Right renal cortex interstitium (tissue), 3 donors: ENCODE data around the gene EFCAB6. TPM values are rescaled to one million over a fixed set of nuclear protein-coding genes. Genes with fewer than 3 reads are reported as not detected.

Experiments used
- DNase-seq, 3 donors: peaks; one replicate each; pipeline ENCODE4 v3.0.0-alpha.2; 2013; ENCODE audit warnings: low read depth in 3 of 3, low spot score in 2 of 3
- polyA plus RNA-seq, 3 donors: library from polyadenylated mRNA; unstranded; fragments of 120-200 nt; gene quantifications; one replicate each; pipeline ENCODE4 v1.2.1, GENCODE V29; 2013; ENCODE audit not compliant: insufficient read length in 3 of 3

Gene EFCAB6
- polyA plus RNA-seq, 3 donors: 5.1 to 5.6 (median 5.6) TPM

DNA sequence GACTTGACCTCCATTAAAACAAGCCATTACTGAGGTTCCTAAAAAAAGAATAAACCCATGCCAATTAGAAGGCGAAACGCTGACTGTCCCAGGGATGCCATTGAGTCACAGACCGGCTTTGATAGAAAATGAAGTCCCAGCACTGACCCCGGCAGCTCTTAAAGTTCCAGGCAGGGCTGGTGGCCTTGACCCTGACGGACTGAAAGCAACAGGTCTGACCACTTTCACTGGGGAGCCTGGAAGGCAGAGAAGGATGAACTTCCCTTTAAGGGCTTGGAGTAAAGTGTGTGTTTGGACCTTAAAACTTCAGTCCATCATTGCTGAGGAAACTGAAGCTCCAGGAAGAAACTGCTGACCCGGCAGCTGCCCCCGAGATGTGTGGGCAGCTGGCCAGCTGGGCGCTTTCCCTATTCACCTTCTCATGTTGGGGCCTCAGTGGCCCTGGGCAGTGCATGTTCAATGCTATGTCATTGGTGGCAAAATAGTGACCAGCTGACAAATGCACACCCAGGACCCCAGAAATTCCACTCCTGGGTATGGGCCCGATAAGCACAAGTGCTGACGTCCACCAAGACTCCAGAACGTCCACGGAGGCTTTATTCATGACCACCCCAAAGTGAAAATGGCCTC lies 18.9 kb upstream of the EFCAB6 start:
- no peak for DNase-seq

DNA sequence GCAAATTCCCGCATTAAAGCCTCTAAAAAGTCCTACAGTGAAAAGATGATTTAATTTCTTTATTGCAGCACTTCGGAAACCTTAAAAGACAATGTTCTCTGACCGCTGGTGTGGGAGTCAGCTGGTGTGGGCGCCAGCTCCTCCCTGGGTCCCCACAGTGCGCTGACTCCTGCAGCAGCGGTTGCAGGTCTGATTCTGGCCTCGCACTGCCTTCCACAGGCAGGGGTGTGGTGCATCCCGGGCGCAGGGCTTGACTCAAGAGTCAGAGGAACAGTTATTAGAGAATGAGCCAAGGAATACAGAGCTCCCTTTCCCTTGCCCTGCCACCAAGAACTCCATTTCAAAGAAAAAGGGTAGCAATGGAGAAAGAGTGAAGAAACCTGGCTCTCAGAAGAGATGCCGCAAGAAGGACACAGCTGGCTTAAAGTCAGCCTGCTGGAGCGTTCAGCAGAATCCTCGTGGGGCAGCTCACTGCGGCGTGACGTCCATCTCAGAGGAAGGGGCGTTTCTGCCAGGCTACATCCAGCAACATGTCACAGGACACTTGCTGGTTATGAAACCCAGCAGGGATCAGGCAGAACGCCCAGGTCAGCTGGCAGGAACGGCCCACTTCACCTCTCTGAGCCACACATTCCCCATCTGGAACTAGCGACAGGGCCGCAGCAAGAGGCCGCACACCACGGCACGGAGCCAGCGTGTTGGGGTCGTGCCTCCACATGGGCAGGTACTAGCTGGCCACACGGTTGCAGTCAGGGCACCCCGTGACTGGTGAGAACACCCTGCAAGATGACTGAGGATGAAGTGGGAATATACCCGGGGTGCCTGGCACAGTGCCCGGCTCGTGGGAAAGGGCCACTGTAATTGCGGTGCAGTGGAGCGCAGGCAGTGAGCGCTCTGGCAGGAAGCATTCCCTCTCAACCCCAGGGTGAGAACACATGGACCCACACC lies 18.1 kb upstream of the EFCAB6 start:
- no peak for DNase-seq

DNA sequence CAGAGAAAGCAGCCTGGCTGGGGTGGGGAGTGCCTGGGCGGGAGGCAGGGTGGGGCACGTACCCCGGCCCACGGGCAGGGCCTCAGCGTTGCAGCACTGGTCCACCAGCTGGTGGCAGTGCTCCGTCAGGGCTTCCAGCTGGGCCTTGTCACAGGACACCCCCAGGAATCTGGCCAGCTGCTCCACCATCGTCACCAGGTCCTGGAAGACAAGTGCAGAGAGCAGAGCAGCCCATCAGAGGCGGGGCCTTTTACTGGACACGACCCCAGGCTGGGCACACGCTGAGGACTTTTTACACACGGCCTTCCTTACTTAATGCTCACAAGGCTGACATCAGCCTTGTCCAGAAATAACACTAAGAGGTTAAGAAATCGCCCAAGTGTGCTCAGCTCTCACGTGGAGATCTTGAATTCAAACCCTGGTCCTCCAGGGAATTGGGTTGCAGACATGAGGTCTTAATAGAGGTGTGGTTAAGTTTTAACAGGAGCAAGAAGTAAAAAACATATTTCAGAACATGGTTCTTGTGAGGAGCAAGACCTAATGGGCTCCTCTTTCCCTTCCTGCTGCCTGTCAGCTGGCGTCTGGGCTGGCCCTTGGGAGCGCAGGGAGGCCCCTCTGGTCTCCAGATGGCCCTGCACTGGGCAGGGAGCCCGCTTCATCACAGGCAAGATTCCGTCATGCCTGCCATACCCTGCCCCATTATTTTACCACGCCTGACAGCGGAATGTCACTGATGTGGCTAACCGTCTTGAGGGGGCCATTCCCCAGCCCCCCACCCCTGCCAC lies 17.1 kb upstream of the EFCAB6 start:
- DNase-seq: no peak

DNA sequence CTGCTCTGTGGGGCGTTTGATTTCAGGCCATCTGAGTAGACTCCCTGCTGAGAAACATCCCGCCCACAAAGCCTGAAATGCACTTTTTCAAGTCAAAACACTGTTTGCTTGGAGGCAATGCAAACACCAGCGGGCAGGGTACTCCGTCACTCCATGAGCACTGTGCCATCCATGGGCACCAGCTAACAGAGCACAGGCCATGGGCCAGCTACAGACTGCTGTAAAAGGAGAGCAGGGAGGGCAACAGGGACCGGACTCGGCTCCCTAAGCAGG lies 16.6 kb upstream of the EFCAB6 start:
- DNase-seq: no peak

DNA sequence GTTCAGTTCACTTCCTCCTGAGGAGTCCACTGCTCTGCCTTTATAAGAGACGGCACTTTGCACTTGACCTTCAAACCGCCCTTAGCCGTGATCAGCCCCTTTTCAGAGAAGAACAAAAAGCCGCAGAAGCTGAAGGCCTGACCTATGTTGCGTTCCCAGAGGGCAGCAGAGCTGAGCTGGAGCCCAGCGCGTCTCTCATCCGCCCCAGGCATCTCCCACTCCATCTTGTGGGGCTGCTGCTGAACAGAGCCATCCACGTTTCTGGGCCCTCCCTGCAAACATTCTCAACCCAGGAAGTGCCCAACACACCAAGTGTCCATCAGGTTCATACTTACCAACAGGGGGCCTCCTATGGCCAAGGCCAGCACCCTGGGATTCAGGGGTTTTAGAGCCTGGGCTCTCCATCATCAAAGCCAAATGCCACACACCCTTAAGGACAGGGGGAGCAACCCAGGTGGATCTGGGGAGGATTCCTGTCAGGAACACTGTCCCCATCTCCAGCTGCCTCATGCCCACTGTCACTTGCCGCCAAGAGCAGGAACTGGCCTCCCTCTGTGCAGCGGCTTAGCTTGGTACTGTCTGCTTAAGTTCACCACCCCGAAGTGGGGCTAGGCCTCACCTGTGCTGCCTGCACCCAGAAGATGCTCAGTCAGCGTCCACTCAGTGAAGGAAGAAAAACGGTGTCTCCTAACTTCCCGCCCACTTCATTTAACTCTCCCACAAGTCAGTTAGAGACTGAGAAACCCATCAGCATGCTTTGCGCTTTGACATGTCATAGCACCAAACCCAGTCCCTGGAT lies 16.0 kb upstream of the EFCAB6 start:
- DNase-seq: no peak

DNA sequence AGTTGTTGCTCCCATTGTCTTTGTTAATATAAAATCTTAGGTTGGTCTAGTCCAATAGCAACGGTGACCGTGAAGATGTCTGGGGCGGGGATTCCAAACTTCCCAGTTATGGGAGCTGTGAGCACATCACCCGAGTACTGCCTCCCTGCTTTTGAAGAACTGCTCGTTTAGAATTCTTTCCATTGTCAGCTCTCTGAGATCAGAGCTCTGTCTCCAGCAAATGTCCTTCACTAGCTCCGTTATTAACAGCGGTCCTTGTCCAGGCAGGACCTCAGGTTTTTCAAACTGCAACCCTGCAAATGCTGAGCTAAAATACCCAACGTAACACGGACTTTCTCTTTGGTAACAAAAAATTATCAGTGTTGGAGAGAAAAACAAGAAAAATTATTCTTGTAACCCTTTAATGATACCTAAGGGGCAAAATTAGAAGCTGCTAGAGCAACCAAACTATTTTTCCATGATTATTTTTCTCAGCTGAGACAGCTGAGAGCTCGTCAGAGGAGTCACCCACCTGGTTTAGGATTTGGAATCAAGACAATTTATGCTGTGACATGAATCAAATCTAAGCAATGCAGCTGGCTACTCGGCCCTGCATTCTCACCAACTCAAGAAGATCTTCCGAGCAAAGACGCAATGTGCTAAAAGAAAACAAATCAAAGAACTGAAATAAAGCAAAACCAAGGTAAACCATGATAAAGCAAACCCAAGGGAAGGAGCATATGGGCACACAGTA lies 15.1 kb upstream of the EFCAB6 start:
- no peak for DNase-seq

DNA sequence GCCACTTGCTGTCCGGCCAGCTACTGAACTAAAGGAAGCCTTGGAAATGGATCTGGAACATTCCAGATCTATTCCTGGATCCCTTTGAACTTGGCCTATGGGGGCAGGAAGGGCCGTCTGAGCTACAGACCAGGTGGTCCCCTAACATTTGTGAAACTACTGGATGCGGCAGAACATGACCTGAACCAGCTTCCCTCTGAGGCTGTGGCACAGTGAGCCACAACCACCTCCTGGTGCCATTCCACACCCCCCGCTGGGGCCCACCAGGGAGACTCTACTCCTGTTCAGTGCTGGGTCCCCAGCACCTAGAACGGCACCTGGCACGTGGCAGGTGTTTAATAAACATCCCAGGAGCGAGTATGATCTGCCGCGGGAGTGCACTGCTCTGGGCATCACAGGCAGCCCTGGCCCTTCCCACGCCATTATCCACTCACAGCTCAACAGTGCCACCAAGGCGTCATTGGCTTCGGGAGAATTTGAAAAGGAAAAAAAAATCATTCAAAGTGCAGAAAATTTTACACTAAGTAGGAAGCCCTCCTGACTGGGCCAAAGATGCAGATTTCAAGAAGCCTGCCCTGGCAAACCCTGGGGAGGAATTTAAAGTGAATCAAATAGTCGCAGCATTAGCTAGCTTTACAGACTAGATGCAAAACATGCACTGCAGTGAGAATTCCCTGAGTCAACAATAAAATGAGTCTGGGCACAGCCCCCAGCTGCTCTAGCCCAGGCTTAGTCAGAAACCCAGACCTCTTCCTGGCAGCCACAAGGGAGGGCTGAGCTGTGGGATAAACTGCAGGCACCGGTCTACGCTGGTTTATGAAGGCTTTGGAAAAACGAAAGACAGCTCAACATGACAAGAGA lies 14.3 kb upstream of the EFCAB6 start:
- DNase-seq: no peak

DNA sequence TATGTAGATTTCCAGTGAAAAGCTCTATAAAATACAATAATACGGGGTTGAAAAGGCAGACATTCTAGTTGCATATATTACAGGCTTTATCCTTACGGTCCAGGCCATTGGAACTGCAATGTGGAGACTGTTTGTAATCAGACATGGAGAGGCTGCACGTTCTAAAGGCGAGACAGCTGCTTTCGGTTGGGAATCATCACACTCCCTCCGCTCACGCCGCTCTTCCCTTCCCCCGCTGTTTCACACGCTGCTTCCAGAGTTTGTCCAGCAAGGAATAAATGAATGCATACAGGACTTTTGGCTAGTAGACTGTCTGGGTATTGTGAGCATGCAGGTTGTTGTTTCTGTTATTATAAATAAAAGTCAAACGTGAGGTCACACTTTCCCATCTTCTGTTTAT lies 13.5 kb upstream of the EFCAB6 start:
- no peak for DNase-seq

DNA sequence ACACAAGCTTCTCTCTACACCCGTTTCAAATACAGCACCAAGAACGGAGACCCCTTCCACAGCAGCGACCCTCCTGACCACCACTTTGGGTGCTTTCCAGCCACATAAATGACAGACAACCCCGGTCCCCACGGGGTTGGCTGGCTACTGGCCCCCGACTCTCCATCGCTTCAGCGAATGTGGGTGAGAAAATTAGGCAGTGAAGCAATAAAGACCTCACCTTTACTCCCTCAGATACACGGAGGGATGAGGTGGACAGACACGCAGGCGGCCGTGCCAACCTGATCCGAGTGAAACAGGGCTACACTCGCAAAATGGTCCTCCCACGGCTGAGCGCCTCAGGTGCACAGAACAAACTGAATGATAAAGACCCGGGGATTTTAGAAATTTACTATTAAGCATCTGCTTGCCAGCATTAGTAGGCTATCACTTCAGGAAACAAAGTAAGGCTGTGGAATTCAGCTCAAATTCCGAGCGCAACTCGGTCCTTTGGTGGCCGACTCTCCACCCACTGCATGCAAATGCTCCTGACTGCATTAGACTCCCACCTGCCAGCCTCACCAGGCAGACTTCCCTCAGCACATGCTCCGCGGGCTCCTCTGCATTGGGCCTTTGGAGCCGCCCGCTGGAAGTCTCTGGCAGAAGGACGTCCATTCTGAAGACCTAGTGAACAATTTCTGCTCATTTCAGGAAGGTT lies 12.8 kb upstream of the EFCAB6 start:
- DNase-seq: no peak

DNA sequence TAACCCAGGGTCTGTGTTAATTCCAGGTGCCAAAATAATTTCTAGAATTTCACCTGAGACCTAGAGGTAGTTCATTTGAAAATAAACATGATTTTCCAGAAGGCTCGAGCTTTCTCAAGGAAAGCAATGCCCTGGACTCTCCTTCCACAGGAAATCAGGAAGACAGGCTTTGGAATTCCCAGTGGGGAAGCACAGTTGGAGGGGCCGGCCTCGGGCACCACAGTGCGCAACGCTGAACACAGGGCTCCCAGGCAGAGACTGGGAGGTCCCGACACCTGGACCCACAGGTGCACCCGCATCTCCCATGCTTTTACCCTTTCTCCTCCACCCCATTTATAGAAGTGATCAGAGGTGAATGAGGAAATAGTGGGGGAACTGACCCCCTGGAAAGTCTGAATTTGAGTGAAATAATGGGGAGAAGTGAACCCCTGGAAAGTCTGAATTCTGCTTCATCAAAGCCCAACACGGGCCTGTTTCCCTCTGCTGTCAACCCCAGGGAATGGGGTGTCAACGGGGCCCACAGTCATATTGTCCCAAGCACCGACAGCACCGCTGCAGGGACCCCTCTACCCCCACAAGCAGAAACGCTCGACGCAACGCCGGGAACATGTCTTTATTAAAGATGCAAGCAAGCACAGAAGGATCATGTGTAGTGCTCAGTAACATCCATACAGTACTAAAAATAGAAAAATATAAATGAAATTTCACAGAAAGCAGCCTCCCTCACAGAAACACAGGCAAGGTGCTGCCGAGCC lies 12.0 kb upstream of the EFCAB6 start:
- DNase-seq: no peak

DNA sequence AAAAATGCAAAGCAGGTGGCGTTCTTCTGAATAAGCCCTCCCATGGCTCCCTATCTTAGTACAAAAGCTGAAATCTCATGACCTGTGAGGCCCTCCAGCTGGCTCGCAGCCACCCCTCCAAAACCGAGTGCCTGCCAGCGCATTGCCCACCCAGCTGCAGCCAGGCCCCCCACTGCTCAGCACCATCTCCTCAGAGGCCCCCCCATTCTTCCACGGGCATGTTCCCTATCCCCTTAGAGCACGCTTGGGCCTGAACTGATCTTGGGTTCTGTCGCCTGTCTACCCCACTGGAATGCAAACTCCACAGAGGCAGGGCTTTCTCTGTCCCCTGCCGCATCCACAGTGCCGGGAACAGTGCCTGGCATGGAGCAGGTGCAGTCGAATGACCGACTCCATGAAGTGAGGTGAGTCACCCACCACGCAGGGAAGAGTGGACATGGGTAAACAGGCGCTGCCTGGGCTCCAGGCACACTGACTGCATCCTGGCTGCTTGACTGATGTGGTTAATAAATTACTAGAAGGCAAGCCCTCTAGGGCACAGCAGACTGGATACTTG lies 11.3 kb upstream of the EFCAB6 start:
- DNase-seq: no peak

DNA sequence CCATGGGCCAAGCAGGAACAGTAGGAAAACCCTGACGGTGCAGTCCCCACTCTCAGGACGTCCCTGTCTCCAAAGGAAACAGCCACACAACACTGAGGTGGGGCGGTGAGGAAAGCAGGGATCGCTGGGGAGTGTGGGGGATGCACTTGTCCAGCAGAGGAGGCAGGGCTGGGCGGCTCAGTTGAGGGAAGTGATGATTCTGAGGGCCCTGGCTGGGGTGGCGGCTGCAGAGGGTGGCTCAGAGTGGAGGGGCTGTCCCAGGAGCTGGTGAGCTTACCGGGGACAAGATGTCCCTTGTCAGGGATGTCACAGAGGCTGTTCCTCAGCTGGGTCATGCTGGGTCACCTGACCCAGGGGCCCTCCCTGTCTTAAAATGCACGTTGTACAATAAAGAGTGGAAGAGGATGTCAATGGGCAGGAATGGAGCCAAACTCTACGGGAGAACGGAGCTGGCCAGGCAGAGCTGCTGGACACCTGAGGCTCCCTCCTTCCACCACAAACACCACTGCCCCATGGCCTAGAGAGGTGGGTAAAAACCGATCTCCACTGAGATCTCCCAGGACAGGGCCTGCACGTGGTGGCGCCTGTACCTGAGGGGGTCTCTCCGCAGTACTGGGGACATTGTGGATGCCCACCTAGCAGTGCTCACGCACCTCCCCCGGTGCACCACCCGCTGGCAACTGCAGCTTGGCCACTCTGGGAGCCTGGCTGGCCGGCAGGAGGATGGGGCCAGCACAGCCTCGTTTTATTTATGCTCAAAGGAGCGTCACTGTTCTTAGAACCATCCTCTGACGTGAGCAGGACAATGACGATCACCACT lies 9.7 kb upstream of the EFCAB6 start:
- no peak for DNase-seq

DNA sequence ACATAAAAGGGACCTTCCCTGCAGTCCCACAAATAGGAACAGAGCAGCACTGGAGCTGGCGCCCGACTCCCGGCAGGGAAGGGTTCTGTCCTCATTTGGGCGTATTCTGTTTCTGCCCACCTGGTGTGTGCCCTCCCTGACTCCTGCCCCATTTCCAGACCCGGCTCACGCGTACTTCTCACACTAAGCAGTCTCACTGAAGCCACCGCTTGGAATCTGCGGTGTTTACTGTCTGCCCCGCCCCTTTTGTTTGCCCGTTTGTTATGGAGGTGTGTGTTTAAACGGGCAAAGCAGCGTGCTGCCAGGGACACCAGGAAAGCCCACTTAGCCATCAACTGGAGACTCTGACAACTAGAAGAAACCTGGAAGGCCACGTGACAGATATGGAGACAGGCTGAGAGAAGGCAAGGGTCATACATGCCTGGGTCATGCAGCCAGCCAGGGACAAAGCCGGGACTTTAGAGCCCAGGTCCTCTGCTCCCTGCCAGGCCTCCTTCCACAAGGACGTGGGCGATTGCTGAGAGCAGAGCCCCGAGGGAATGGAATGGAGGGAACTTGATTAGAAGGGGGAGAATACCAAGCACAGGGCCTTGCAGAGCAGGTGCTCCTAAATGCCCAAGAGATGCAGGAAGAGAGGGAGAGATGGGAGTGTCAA lies 8.7 kb upstream of the EFCAB6 start:
- no peak for DNase-seq

DNA sequence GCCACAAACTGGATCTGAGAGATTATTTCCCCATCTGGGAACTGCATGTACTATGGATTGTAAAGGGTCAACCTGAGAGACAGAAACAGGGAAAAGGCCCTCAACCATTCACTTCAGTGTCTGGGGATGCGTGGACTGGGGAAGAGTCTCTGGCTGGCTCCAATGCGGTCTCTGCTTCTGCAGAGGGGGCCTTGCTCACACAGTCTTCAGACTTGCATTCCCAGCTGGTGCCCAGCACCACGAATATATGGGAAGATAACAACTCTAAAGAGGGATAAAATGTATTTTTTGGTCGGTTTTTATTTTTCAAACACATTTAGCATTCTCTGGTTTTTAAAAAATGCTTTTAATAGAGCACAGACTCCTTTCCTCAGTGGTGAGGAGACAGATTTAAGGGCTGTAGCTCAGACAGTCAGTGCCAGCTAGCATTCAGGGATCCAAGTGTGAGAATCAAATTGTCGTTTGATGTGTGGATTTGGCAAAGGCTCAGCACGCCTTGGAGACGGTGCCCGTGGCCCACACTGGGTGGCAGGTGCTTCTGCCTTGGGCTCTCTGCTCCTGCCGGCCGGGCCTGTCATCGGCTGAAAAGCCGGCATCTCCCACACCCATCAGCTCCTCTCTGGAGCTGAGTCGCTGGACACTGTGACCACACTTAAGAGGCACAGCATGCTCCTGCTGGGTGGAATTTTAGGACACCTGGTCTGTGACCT lies 8.0 kb upstream of the EFCAB6 start:
- no peak for DNase-seq

DNA sequence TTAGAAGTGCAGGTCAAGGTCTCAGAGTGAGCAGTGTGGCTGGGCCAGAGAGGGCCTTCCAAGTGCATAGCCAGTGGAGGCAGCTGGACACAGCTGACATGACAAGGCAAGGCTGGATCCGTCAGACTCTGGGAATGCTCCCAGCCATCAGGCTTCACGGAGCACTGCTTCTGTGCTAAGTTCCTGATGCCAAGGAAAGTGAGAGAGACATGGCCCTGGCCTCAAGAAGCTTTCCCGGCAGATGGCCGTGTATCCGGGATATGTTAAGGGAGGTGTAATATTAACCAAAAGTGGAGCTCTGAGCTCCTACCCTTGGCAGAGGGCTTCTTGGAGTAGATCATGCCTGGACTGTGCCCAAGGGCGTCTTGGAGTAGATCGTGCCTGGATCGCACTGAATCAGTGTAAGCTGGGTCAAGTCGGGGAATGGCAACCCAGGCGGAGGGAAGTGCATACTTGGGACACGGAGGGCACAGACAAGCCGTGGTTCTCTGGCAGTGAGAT lies 7.4 kb upstream of the EFCAB6 start:
- no peak for DNase-seq
